GM12891 (cell line): ENCODE data around the gene DGKI.

Experiments
- POLR2A ChIP-seq: IDR thresholded peaks from 2 replicates; pipeline ENCODE4 v1.6.1; 2011; ENCODE audit warnings: low read depth, low read length, control low read depth
- POLR2AphosphoS5 ChIP-seq: IDR thresholded peaks from 2 replicates; pipeline ENCODE4 v1.6.1; 2011; ENCODE audit warnings: low read depth, low read length, control low read depth
- SPI1 ChIP-seq: IDR thresholded peaks from 2 replicates; pipeline ENCODE4 v1.6.1; 2011; ENCODE audit warnings: low read depth, low read length, control low read depth

DNA sequence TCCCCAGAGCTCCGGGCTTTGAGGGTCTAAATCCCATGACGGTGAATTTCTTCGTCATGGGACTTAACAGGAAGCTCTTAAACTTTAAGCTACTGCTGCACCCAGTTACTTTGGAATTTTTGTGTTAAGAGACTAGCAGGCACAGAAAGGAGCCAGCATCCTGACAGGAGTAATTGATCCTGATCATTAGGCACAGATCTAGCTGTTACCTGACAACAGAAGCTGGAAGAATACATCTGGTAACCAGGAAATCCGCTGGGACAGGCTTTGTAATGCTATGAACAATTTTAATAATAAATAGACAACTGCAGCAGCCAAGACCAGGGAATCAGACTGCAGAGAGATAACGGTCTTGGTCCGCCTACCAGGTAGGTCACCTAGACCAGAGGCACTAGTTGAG lies 210.9 kb downstream of the DGKI start:
- no peak for TF ChIP-seq POLR2AphosphoS5
- no peak for TF ChIP-seq SPI1
- TF ChIP-seq POLR2A = no peak
